NCI-H2081 treated with DMSO at 0.1 percent for 48 hours (cell line): ENCODE data around the gene KCNK10.
"Not testable (repeated sequence)": the region's sequence is repeated elsewhere in the genome, so short reads cannot be mapped to it uniquely, and the experiment has no call there.

Experiments
- DNase-seq: peaks from one replicate; lab custom pipeline; 2025; lab: John Stamatoyannopoulos, UW

Gene KCNK10

DNA sequence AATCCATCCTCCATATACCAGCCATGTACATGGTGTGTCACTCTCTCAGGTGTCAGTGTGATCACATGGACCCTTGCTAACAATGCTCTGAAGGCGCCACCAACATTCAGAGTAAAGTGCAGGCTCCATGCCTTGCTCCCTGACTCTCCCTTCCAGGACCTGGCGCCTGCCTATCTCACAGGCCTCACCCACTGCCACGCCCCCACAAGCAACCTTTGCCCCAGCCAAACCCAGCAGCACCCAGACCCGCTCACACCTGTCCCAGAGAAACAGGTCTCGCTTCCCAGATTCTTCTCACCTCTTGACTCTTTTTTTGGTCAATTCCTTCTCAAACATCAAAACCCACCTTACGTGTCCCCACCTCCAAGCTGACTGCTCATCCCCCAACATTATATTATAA lies 52.3 kb downstream of the KCNK10 start:
- DNase-seq, result no peak

DNA sequence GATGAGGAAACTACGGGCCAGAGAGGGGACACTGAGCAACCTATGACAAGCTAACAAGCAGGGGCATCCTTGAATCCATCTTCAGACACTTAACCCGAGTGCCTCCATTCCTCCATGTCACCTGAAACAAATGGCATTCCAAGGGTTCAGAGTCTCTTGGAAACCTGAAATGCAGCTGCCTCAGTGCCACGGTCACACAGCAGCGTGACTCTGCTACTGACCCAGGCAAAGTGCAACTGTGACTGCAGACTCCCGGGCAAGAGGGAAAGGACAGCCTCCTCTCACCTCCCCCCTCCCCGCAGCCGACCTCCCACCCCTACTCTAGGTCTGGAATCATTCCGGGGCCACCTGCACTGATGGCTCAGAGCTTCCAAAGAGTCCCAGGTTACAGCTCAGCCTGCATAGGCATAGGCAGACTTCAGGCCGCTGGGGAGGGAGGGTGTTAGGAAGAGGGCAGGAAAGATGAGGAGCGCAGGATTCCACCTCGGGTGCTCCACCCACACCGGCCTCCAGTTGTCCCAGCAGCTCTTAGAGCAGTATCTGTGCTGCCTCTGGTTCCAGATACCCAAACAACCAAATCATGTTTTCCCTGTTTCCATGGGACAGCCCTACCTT lies 53.2 kb downstream of the KCNK10 start:
- no peak for DNase-seq

GRCh38 chr14:88266474-88266873 lies 56.6 kb downstream of the KCNK10 start:
- DNase-seq, result no peak

DNA sequence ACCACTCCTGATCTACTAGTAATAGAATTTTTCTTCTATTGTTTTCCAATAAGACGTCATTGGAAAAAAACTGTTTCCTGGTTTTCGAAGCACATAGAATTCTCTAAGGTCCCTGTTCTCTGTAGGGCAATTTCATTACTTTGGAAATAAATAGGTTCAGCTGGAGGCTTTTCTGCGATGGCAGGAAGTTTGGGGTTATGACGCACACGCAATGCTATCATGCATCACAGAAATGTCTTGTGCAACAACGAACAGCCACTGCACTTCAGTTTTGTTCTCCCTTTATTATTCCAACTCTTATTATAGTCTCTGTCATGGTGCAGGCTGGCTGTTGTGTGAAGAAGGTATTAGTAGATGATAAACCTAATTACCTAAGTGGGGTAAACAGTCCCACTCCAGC lies 59.0 kb downstream of the KCNK10 start:
- no peak for DNase-seq

DNA sequence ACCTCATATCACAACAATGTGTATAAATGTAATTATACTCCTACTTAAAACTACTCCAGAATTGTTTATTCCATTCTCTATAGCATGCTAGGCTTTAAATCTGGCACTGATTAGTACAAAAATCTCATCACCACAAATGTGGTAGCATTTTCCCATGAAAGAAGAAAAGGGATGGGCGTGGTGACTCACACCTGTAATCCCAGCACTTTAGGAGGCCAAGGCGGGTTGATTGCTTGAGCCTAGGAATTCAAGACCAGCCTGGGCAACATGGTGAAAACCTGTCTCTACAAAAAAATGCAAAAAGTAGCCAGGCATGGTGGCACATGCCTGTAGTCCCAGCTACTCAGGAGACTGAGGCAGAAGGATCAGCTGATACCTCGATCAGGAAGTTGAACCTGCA lies 61.8 kb downstream of the KCNK10 start:
- DNase-seq, result not testable (repeated sequence)

- no peak for DNase-seq
These were observed 65.0 kb downstream of the KCNK10 start for GRCh38 chr14:88258021-88258420.

GRCh38 chr14:88256997-88257950 lies 65.8 kb downstream of the KCNK10 start:
- DNase-seq, result no peak

DNA sequence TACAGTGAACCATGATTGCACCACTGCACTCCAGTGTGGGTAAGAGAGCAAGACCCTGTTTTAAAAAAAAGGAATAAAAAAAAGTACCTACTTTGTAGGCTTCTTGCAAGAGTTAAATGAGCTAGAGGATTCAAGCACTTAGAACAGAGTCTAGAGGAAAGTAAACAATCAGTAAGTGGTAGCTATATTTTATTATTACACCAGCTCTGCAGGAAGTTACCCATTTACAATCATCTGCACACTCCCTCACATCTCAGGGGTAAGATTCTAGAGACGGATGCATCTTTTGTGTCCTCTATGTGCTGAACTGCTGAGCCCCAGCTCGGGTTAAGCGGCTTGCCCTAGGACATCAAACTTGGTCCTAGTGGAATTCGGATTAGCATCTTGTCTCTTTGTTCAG lies 67.3 kb downstream of the KCNK10 start:
- no peak for DNase-seq

DNA sequence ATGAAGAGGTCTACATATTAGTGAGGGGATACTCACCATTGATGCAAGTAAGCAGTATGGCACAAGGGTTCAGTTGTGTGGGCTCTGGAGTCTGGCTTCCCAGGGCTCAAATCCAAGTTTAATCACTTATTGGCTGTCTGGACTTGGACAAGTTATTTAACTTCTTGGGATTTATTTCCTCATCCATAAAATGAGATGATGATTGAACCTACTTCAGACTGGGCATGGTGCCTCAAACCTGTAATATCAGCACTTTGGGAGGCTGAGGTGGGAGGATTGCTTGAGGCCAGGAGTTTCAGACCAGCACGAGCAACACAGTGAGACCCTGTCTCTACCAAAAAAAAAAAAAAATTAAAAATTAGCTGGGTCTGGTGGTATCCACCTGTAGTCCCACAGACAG lies 67.9 kb downstream of the KCNK10 start:
- DNase-seq, result no peak

DNA sequence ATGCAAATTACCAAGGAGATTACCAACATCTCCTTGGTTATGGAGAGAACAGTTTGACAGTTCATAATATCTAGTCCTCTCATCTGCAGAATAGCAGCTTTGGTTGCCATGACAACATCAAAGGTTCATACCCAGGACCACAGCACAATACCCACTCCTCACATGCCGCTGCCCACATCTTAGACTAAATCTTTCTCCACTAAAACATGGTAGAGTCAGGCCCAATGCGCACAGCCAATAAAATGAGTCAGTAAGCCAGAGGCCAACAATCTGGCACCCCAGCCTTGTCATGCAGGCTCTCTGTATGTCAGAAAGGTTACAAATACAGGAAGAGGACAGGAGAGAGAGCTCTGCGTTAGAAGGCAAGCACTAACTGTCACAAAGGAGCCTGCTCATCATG lies 70.6 kb downstream of the KCNK10 start:
- no peak for DNase-seq

- DNase-seq, result no peak
These were observed 71.4 kb downstream of the KCNK10 start for GRCh38 chr14:88251650-88252049.

DNA sequence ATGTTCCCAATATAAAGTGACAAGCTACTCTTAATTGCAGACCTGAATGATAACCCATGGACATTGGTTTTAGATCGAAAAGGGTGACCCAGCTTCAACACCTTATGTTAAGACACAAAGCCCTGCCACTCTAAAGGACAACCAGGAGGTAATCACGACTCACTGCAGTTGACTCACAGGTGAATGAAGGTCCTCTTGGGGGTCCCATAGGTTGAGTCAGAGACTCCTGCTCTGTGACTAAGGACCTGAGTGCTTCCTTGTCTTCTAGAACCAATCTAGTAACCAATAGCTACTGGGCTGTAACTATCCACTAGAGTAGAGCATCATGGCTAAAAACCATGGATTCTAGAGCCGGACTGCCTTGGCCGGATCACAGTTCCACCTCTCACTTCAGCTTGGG lies 73.8 kb downstream of the KCNK10 start:
- no peak for DNase-seq

DNA sequence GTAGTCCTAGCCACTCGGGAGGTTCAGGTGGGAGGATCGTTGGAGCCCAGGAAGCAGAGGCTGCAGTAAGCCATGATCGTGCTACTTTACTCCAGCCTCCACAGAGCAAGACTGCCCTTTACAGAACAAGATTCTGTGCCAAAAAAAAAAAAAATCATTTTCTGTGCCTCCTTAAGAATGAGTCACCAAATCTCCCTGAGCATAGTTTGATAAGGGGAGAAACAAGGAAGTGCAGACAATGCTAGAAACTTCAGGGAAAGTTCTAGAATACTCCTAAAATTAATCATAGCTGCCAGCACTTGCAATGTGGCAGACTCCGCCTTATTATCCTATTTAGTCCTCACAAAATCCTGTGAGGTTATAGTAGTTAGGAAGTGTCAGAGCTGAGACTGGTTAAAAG lies 74.5 kb downstream of the KCNK10 start:
- DNase-seq, result no peak

DNA sequence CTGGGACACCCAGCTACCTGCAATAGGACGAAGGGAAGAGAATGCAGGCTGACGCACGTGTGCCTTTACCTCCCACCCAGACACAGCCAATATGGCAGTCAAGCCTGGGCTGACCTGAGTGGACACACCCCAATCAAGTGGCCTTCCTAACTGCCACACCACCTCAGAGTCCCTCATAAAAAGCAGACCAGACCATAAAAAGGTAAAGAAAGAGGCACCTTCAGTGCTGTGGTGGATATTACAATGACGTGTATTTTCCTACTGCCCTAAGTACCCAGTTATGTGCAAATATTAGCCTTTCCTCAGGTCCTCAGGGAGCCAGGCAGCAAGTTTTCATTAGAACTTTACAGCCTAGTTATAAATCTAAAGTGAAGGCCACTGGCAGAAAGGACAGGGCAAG lies 75.8 kb downstream of the KCNK10 start:
- no peak for DNase-seq

- no peak for DNase-seq
These were observed 77.7 kb downstream of the KCNK10 start for GRCh38 chr14:88245321-88245720.

DNA sequence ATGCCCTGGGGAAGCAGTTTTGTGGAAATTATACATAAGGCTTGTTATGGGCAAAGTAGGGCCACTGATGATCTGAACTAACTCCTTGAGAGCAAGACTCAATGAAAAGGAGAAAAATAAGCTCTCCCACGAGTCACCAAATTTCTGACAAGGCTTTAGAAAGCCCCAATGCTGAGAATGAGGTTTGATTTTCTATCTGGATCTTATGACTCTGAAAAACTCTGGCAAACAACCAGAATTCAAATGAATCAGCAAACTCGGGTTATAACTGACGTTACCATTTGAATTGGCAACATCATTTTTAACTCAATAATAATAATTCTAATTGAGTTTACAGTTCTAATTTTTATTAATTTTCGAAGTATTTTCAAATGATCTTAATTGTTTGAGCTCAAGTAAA lies 79.1 kb downstream of the KCNK10 start:
- DNase-seq, result no peak

DNA sequence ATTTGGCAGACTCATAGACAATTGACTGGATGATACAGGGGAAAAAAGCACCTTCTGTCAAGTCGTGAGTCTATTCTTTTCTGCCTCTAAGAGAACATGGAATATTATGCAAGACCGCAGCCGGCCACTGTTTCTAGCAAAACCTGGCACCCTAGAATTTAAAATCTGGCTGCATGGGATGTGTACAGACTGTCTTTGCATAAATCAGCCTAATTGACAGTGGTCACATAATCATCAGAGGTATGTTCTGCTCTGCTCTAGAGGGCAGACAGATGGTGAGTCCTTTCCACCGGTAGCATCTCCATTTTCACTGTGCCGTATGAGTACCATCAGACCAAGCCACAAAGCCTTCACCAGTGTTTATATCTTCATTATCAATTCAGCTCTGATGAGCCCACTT lies 80.6 kb downstream of the KCNK10 start:
- no peak for DNase-seq

DNA sequence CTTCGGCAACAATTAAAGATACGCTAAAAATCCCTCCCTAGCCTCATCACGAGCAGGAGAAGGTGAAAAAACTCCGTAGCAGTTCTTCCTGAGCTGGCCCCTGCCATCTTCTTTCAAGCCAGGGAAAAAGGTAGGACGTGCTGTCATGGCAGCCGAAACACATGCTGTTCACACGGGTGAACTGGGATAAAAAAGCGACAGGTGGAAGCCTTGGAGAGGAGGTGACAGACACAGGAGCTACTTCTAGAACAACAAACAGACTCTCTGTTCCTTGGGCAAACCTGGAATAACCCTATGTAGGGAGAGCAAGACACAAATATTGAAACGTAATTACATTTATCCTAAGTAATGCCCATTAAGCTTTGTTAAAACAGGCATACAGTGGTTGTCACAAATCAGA lies 81.3 kb downstream of the KCNK10 start:
- no peak for DNase-seq

- no peak for DNase-seq
These were observed 88.6 kb downstream of the KCNK10 start for GRCh38 chr14:88234442-88234841.

GRCh38 chr14:88233915-88234314 lies 89.2 kb downstream of the KCNK10 start:
- no peak for DNase-seq

DNA sequence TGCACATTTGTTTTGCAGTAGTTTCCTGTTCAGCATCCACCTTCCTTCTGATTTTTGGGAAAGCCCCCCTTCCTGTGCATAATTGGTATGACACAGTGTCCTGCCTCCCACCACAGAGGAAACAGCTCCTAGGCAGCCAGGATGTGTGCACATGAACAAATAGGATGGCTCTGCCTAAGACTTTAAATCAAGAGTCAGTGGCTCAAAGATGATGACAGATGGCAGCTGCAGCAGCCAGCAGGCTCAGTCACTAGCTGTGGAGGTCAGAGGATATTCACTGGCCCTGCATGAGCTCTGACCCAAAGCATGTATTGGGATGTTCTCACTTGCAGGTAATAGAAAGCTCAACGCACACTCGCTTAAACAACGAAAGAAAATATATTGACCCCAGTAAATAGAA lies 90.3 kb downstream of the KCNK10 start:
- no peak for DNase-seq

- DNase-seq, result no peak
These were observed 91.5 kb downstream of the KCNK10 start for GRCh38 chr14:88231603-88232002.

DNA sequence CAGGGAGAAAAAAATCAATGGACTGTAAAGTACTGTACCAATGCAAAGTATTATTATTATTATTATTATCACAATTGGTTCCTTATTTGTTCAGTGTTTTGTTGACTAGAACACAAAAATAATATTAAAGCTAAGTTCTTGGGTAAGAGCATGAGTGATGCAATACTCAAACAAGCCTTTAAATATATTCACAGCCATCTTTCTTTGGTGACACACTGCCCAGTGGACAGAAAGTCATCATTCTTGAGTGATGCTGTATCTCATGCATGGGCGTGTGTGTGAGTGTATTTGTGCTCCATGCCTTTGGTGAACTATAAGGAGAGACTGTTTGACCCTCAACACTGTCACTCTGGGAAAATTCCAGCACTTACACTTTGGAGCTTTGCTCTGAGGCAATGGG lies 93.6 kb downstream of the KCNK10 start:
- DNase-seq, result no peak
